GM13976 (cell line): ENCODE data around the gene AQR.

Source experiments
- DNase-seq: peaks from one replicate; pipeline ENCODE4 v3.0.0; 2012; ENCODE audit warnings: low spot score
- CTCF ChIP-seq: IDR thresholded peaks from 2 replicates; pipeline ENCODE4 v1.5.1; 2012; ENCODE audit warnings: borderline replicate concordance, mild to moderate bottlenecking; ENCODE audit not compliant: insufficient read depth; ENCODE audit errors: extremely low read depth, missing control alignments, control extremely low read depth
- in situ Hi-C: fragments of 300-500 bp; cut with MboI; formaldehyde crosslinking; loops from one replicate; pipeline ENCODE4 v1.12.0; 2022; ENCODE audit warnings: low sequenced_read_pairs, mixed read lengths, inconsistent platforms; ENCODE audit not compliant: unreplicated experiment

AQR gene

DNA sequence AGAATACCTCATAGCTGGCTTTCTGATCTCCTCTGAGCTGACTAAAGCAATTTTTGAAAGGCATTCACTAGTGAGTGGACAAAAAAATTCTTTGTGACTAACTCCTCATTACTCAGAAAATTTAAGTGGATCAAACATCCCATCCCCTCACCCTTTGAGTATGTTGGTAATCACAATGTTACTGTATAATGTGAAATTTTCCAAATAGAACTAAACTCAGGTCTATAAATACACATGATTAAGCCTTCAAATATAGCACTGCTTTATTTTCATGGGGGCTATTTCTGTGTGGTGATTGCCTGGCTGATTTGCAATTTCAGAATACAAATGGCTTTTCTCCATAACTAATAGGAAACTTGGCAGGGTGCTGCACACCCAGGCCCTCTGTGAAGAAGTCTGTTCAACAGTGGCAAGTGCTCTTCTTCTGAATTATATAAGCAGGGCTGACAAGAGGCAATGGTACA lies 128.2 kb downstream of the AQR start:
- in situ Hi-C loops, result no loop called here
- no peak for DNase-seq
- TF ChIP-seq CTCF, result no peak

DNA sequence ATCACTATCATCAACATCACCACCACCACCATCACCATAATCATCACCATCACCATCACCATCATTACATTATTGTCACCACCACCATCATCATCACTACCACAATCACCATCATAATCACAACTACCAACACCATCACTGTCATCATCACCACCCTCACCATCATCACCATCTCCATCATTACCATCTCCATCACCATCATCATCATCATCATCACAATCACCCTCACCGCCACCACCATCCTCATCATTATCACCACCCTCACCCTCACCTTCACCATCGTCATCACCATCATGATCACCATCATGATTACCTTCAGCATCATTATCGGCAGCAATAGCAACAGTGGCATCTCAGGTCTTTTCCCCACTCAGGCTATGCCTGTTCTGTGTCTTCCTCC lies 131.3 kb downstream of the AQR start:
- DNase-seq, result no peak
- in situ Hi-C loops, result no loop called here
- TF ChIP-seq CTCF, result no peak

DNA sequence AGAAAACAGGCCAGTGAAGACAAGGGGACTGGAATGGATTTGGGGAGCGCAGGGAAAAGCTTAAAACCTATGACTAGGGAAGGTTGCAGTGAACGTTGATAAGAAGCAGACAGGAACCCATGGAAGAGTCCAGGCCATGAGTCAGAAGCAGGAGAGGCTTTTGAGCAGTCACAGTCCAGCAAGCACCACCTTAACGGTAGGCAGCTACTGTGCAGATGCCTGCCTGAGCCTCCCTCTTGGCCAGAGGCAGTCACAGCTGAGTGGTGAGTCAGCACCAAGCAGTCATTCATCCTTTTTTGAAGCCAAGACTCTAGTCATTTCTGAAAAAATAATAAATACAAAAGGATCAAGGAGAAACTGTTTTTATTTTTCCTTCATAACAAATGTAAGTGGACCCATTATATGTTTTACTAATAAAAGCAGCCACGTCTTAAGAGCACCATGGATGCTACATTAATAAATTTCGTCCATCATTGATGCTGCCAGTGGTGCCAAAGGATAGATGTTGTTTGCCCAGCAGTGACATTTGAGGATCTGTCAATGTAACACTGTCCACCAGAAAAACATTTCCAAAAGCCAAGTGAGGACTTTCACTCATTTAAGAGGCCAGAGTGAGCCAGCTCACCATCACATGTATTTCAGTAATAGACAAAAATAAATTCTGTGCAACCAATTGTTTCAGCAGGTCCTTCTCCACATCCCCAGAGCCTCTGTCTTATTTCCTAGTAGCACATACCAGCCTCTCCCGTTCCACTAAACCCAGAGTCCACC lies 132.1 kb downstream of the AQR start:
- no peak for DNase-seq
- in situ Hi-C loops, result no loop called here
- no peak for TF ChIP-seq CTCF

- DNase-seq, result no peak
- in situ Hi-C loops, result no loop called here
- no peak for TF ChIP-seq CTCF
Observed at GRCh38 chr15:34828145-34828911, 141.2 kb downstream of the AQR start.

GRCh38 chr15:34821831-34822230 lies 147.7 kb downstream of the AQR start:
- TF ChIP-seq CTCF, result no peak
- DNase-seq, result no peak
- in situ Hi-C loops, result no loop called here

- in situ Hi-C loops, result no loop called here
- TF ChIP-seq CTCF, result no peak
- no peak for DNase-seq
Observed at GRCh38 chr15:34820110-34820509, 149.4 kb downstream of the AQR start.
